Common myeloid progenitor, CD34-positive (primary cell): ENCODE results near the gene SUMF2.
"Not testable (repeated sequence)": the region's sequence is repeated elsewhere in the genome, so short reads cannot be mapped to it uniquely, and the experiment has no call there.

Experiments used
- CTCF ChIA-PET: fragments of 350-600 bp; sonication (Branson Sonifier 250); formaldehyde crosslinking; loops from one replicate; lab custom pipeline; 2021; ENCODE audit warnings: antibody characterized with exemption; lab: Charles Lee
- POLR2A ChIA-PET: fragments of 350-600 bp; sonication (Branson Sonifier 250); formaldehyde crosslinking; loops from one replicate; lab custom pipeline; 2021; ENCODE audit warnings: antibody characterized with exemption; lab: Charles Lee
- DNase-seq, 3 donors: peaks; one replicate each; pipeline versions ENCODE4 v3.0.0 to v3.0.0-alpha.2; 2013
- H3K27ac ChIP-seq, 2 experiments: 1 replicate in 1 of 2; 2 replicates in 1 of 2; pipeline ENCODE4 v1.7.0; 2013; ENCODE audit warnings: inconsistent platforms in 2 of 2, low read length in 2 of 2, mild to moderate bottlenecking in 2 of 2, low read depth in 1 of 2, moderate library complexity in 1 of 2; ENCODE audit not compliant: severe bottlenecking in 2 of 2, insufficient read depth in 1 of 2, poor library complexity in 1 of 2
- H3K27me3 ChIP-seq, 5 experiments: replicated peaks in 2 of 5; 1 replicate in 3 of 5; 2 replicates in 2 of 5; pipeline versions ENCODE4 v1.6.1 to v1.7.0; 2013; ENCODE audit warnings: low read length in 4 of 5, mild to moderate bottlenecking in 2 of 5, moderate library complexity in 2 of 5, inconsistent platforms in 1 of 5; ENCODE audit not compliant: insufficient read depth in 5 of 5, control insufficient read depth in 4 of 5
- H3K36me3 ChIP-seq, 4 experiments: 1 replicate in 2 of 4; 2 replicates in 2 of 4; pipeline versions ENCODE4 v1.6.1 to v1.7.0; 2013; ENCODE audit warnings: low read length in 3 of 4, control low read depth in 1 of 4, mild to moderate bottlenecking in 1 of 4; ENCODE audit not compliant: control insufficient read depth in 4 of 4, insufficient read depth in 4 of 4
- H3K4me1 ChIP-seq, 4 experiments: 1 replicate in 3 of 4; 2 replicates in 1 of 4; pipeline versions ENCODE4 v1.6.1 to v1.7.1; 2013; ENCODE audit warnings: low read length in 3 of 4, mild to moderate bottlenecking in 3 of 4, control low read depth in 1 of 4, inconsistent platforms in 1 of 4, moderate library complexity in 1 of 4; ENCODE audit not compliant: control insufficient read depth in 4 of 4, insufficient read depth in 4 of 4; ENCODE audit errors: control extremely low read depth in 1 of 4
- H3K4me3 ChIP-seq, 7 experiments: 1 replicate in 4 of 7; 2 replicates in 3 of 7; pipeline versions ENCODE4 v1.5.1 to v1.7.0; 2013; ENCODE audit warnings: mild to moderate bottlenecking in 7 of 7, low read length in 6 of 7, moderate library complexity in 6 of 7, inconsistent platforms in 2 of 7, low read depth in 2 of 7, control low read depth in 1 of 7; ENCODE audit not compliant: insufficient read depth in 4 of 7, control insufficient read depth in 1 of 7; ENCODE audit errors: extremely low read depth in 1 of 7
- H3K9me3 ChIP-seq, 5 experiments: 1 replicate in 4 of 5; 2 replicates in 1 of 5; pipeline versions ENCODE4 v1.6.1 to v1.7.1; 2013; ENCODE audit warnings: low read length in 4 of 5, mild to moderate bottlenecking in 2 of 5, inconsistent platforms in 1 of 5, low read depth in 1 of 5, moderate library complexity in 1 of 5; ENCODE audit not compliant: control insufficient read depth in 4 of 5, insufficient read depth in 2 of 5; ENCODE audit errors: control extremely low read depth in 1 of 5
- WGBS: methylation state at CpG from one replicate; pipeline ENCODE4 v1.1.5; 2013; ENCODE audit not compliant: insufficient coverage; 5-methylcytosine and 5-hydroxymethylcytosine counted together

Gene SUMF2

DNA sequence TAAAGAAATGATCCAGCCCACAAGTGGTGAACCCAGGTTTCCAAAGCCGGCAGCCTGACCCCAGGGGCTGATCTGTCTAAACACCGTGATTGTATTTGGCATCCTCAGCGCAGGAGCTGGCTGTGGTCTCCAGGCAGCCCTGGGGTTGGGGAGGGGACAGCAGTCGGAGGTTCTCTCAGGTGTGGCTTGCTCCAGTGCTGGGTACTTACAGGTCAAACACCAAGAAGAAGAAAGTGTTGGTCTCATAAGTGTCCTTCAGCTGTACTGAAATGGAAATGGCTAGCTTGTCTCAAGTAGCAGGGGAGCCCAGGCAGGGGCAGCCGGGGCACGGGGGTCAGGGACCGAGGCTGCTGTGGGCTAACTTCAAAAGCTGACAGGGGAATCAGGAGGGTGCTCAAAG lies 22.7 kb downstream of the SUMF2 start:
- H3K27ac ChIP-seq: no peak overlapping the region
- no peaks in the 10 kb centered on the region for H3K27me3 ChIP-seq
- no peak overlapping the region for H3K4me3 ChIP-seq
- no peaks in the 10 kb centered on the region for H3K9me3 ChIP-seq
- 94% methylated on average over 7 of the region's 7 CpGs for WGBS
- CTCF ChIA-PET: interaction anchor here (1.0 kb wide), 1 partner anchor 9 kb away, joined by 3 read pairs; no protein-coding TSS in a partner anchor
- no peaks in the 10 kb centered on the region for H3K4me1 ChIP-seq
- POLR2A ChIA-PET: no interaction called here
- peaks cover 0 to 17% (median 12%) of the 10 kb centered on the region in 4 experiments for H3K36me3 ChIP-seq
- DNase-seq: no peak

DNA sequence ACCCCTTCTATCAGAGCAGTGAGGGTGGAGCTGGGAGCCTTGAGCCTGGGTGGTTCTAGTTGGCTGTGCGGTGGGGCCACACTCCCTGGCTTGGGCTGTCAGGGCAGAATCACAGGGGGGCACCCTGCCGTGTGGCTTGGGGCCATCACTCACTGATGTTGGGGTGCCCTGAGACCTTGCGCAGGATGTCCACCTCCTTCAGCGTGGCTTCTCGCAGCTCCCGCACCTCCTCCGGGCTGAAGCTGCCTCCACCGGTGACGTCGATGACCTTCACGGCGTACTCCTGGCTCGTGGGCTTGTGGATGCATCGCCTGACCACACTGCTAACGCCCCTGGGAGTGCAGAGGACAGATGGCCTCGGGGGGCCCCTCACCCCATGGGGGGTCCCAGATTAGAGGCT lies 23.4 kb downstream of the SUMF2 start:
- Histone ChIP-seq H3K27ac (no peak overlapping the region), H3K36me3 (peaks cover 0 to 14% (median 9%) of the 10 kb centered on the region in 4 experiments), H3K27me3 (no peaks in the 10 kb centered on the region), H3K4me1 (no peaks in the 10 kb centered on the region), H3K9me3 (no peaks in the 10 kb centered on the region), H3K4me3 (no peak overlapping the region)
- CTCF ChIA-PET: interaction anchor here (0.6 to 1.3 kb wide), 3 partner anchors 10 to 123 kb away, joined by 3 to 5 read pairs (median 3); no protein-coding TSS in a partner anchor
- no peak for DNase-seq
- 98% methylated on average over 15 of the region's 16 CpGs for WGBS
- POLR2A ChIA-PET: no interaction called here

DNA sequence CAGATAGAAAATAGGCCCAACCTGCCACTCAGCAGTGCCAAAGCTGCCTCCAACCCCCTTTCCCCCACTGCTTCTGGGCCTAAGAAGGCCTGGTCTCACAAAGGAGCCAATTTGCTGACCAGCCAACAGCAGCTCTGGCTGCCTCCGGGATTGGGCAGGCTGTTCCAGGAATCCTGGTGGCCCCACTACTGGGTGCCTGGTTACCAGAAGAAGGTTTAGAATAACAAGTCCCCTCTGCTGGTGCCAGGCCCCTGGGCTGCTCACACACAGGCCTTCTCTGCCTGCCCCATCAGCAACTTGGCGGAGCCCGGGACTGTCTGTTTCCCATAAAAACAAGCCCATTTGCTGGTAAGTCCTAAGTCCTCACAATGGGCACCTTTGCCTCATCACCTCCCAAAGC lies 27.5 kb downstream of the SUMF2 start:
- H3K4me1 ChIP-seq: peaks cover 0 to 3% (median 0%) of the 10 kb centered on the region in 4 experiments
- no peaks in the 10 kb centered on the region for H3K9me3 ChIP-seq
- CTCF ChIA-PET: interaction anchor here (2.6 kb wide), 1 partner anchor 10 kb away, joined by 8 read pairs; no protein-coding TSS in a partner anchor
- H3K27me3 ChIP-seq: no peaks in the 10 kb centered on the region
- WGBS: 93% methylated on average over 3 of the region's 3 CpGs
- peaks cover 0 to 9% (median 6%) of the 10 kb centered on the region in 4 experiments for H3K36me3 ChIP-seq
- no peak for DNase-seq
- no peak overlapping the region for H3K27ac ChIP-seq
- POLR2A ChIA-PET: no interaction called here
- H3K4me3 ChIP-seq: no peak overlapping the region

DNA sequence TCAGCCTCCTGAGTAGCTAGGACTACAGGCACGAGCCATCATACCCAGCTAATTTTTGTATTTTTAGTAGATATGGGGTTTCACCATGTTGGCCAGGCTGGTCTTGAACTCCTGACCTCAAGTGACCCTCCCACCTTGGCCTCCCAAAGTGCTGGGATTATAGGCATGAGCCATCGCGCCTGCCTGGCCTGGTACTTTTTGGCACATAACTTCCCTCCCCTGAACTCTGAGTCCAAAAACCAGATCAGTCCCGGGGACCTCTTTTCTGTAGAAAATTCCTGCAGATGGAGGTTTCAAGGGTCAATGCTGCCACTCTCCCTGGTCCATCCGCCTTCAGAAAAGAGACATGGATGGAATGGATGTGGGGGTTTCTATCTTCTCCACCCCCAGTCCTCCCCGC lies 28.3 kb downstream of the SUMF2 start:
- H3K4me1 ChIP-seq, DNase-seq, POLR2A ChIA-PET, H3K27ac ChIP-seq, H3K36me3 ChIP-seq, H3K27me3 ChIP-seq, H3K9me3 ChIP-seq, H3K4me3 ChIP-seq: not testable (repeated sequence)
- CTCF ChIA-PET: interaction anchor here (0.5 to 2.6 kb wide), 3 partner anchors 9 to 98 kb away, joined by 3 to 8 read pairs (median 4); no protein-coding TSS in a partner anchor
- WGBS: 100% methylated on average over 2 of the region's 6 CpGs

DNA sequence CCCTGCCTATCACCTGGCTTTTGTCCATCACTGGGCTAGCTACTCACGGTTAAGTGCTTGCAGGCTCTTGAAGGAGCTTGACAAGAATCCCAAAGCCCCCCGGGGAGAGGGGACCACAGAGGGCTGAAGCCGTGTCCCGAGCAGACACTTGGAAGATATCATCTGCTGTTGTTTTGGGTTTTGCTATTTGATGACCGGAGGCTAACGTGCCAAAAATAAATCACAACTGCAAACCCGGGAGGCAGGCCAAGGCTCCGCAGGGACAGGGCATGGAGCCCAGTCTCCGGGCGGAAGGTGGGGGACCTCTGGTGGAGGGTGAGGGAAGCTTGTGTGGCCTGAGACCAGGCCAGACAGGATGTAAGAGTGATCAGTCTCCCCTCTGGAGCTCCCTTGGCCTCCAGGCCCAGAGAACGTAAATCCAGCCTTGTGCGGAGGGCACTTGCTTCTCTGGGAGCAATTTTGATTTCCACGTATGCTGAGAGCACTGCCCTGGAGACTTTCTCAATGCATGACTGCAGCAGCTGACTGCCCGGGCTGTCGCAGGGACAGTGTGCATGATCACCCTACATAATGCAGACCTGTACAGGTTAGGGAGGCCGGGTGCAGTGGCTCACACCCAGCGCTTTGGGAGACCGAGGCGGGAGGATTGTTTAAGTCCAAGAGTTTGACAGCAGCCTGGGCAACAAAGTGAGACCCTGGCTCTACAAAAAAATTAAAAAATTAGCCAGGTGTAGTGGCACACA lies 28.9 kb downstream of the SUMF2 start, which contains the start of gene PHKG1:
TSS of gene PHKG1 (minus strand) at position 164 of the 743 bp plus-strand sequence. CDS start 4,011 bp downstream, outside the sequence.
- no peak within 1 kb of the TSS for H3K27ac ChIP-seq
- peaks cover 0 to 3% (median 0%) of the 10 kb centered on the region in 4 experiments for H3K4me1 ChIP-seq
- DNase-seq: no peak
- ChIA-PET CTCF (interaction anchor here (0.5 to 2.6 kb wide), 3 partner anchors 9 to 99 kb away, joined by 3 to 8 read pairs (median 4); no protein-coding TSS in a partner anchor), POLR2A (no interaction called here)
- no peaks in the 10 kb centered on the region for H3K9me3 ChIP-seq
- WGBS: 91% methylated on average over 11 of the region's 19 CpGs
- H3K4me3 ChIP-seq: no peak within 1 kb of the TSS
- no peaks in the 10 kb centered on the region for H3K27me3 ChIP-seq
- H3K36me3 ChIP-seq: peaks cover 0 to 6% (median 2%) of the 10 kb centered on the region in 4 experiments

DNA sequence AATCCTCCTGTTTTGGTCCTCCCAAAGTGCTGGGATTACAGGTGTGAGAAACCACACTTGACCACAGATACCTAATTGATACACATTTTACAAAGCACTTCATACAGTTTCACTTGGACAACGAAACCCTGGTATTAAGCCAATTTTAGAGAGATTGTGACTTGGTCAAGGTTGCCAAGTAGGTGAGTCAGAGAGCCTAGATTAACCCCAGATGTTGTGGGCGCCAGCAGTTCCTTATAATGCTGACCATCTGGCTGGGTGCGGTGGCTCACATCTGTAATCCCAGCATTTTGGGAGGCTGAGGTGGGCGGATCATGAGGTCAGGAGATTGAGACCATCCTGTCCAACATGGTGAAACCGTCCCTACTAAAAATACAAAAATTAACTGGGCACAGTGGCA lies 33.6 kb downstream of the SUMF2 start:
- H3K27me3 ChIP-seq: no peaks in the 10 kb centered on the region
- H3K27ac ChIP-seq: no peak overlapping the region
- ChIA-PET CTCF (interaction anchor here (0.6 kb wide), 1 partner anchor 14 kb away, joined by 3 read pairs; no protein-coding TSS in a partner anchor), POLR2A (no interaction called here)
- DNase-seq: no peak
- H3K4me3 ChIP-seq: no peak overlapping the region
- peaks cover 15 to 33% (median 29%) of the 10 kb centered on the region in 4 experiments for H3K36me3 ChIP-seq
- no peaks in the 10 kb centered on the region for H3K9me3 ChIP-seq
- H3K4me1 ChIP-seq: peaks cover 0 to 3% (median 0%) of the 10 kb centered on the region in 4 experiments
- WGBS: 100% methylated on average over 2 of the region's 5 CpGs
